GM12873 (cell line): Measurements from ENCODE around the gene C4orf50.

ENCODE experiments used
- TF ChIP-seq, protein P1 (sequence below): IDR thresholded peaks from 2 replicates; pipeline ENCODE4 v1.5.1; 2012; ENCODE audit warnings: low read depth, mild to moderate bottlenecking, moderate library complexity, low read length, control low read depth; ENCODE audit not compliant: insufficient read depth; ENCODE audit errors: missing control alignments

The C4orf50 gene

DNA sequence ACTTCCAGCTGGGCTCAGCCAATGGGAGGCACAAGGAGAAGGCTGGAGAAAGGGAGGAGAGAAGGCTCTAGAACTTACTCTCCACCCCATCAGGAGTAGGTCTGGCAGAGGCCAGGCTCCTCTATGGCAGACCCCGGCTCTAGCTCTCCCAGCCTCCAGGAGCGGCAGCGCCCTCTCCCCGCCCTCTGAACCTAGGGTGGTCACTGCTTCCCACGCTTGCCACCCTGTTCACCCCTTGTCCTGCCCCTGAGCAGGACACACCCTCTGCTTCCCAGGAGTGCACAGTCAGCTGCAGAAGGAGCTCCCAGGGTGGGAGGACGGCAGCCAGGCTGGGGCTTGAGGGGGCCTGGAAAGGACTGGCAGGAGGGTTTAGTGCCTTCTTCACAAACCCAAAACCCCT is 72.3 kb downstream of the C4orf50 start:
- TF ChIP-seq, protein P1, sequence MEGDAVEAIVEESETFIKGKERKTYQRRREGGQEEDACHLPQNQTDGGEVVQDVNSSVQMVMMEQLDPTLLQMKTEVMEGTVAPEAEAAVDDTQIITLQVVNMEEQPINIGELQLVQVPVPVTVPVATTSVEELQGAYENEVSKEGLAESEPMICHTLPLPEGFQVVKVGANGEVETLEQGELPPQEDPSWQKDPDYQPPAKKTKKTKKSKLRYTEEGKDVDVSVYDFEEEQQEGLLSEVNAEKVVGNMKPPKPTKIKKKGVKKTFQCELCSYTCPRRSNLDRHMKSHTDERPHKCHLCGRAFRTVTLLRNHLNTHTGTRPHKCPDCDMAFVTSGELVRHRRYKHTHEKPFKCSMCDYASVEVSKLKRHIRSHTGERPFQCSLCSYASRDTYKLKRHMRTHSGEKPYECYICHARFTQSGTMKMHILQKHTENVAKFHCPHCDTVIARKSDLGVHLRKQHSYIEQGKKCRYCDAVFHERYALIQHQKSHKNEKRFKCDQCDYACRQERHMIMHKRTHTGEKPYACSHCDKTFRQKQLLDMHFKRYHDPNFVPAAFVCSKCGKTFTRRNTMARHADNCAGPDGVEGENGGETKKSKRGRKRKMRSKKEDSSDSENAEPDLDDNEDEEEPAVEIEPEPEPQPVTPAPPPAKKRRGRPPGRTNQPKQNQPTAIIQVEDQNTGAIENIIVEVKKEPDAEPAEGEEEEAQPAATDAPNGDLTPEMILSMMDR = no peak

DNA sequence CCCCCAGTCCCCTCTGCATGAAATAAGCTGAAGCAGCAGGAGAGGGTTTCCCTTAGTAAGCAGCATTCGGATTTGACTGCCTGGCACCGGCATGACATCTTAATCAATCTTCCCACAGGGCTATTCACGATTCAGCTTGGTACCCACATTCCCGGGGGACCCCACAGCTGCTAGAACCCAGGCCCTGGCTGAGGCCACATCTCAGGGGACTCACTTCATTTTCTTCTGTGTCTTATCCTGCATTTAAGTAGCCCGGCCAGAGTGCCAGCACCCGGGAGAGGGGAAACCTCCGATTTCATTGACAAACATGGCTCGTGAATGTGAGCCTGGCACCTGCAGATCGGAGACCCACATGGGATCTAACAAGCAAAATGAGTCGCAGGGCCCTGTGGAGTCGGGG is 73.1 kb downstream of the C4orf50 start:
- TF ChIP-seq, protein P1 = no peak

GRCh38 chr4:5943561-5943960 is 74.7 kb downstream of the C4orf50 start:
- TF ChIP-seq, protein P1 = no peak

DNA sequence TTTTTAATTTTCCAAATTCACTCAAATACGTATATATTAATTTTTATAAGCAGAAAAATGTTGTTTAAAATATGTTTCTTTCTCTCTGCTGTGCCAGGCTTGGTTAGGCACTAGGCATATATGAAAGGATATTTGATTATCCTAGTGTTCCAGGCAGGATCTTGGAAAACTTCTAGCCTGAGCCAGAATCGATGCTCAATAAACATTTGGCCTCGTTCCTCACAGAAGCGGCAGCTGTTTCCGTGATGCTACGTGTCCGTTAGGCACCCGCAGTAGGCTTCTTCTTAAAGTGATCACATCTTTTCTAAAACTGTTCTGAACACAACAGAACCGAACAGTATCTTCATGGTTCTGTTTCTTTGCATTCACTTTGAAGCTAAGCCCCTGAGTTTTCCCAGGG is 75.3 kb downstream of the C4orf50 start:
- TF ChIP-seq, protein P1 = no peak

DNA sequence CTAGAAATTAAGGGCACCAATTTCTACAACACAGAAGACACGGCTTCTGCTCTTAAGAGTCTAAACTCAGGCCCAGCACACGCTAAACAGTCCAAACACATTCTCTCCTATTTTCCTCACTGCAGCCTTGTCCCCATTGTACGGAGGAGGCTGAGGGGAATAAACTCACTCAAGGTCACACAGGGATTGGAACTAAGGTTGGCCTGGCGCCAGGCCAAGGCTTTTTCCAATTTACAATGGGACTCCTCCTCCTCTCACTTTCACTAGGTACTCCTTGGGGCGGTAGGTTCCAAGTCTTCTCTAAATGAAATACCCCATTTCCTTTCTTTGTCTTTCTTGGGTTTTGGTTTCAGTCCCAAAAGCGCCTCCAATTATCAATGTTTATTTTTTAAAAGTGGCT is 76.6 kb downstream of the C4orf50 start:
- TF ChIP-seq, protein P1 = no peak

DNA sequence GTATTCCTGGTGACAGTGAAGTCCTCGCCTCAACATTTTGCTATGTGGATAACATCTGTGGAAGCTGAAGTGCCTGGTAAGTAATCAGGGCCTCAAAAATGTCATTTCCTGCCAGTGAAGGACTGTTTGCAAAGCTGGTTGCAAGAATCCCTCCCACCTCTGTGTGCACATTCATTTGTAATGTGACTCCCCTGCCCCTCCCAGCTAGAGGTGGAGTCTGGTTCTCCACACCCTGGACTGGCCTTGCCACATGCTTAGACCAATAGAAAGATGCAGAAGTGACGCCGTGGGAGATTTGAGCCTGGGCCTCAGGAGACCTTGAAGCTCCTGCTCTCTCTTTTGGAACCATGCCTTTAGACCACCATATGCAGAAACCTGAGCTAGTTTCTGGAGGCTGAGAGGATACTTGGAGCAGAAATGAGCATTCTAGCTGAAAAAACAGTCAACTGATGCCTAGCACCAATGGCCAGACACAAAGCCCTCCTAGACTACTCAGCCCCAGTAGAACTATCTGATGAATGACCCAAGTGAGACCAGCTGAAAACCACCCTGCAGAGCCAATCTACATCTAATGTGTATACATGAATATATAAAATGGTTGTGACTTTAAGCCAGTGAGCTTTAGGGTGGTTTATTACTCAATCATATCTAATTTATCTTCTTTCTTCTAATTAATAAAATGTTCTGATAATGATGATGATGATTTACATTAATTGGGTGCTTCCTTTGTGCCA is 77.6 kb downstream of the C4orf50 start:
- TF ChIP-seq, protein P1 = no peak

DNA sequence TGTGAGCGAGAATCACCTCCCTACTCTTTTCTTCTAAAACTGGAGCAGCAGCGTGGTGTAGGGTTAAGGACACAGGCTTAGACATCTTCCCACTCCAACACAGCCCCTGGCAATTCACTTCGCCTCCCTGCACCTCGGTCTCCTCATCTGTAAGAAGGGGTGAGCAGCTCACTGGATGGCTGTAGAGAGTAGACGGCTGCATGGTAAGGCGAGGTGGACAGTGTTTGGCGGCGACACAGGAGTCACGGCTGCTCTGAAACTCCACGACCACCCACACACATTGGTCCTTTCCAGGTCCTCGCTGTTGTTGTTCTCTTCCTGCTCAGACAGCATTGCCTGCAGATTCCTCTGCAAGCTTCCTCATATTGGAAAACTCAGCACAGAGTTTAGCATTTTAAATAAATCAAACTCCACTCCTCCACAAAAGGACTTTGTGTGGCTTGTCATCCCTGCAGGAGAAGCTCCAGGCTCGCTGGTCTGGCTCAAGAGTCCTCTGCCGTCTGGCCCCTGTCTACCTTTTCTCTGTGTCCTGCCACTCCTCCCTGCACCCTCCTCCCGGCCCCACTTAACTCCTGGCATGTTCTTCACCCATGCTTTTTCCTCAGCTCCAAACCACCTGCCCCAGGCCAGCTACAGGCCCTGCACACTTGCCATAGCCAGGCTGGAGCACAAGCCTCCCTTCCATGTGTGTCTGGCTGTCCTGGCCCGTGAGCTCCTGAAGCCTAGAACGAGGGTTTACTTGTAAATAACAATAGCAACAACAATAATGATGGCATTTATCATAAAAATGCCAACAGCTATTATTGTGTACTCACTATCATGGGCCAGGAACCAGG is 84.0 kb downstream of the C4orf50 start:
- TF ChIP-seq, protein P1 = no peak
